ENCODE results near the gene CWC27.
A peak's percentile ranks its signal among the peaks of the same experiment; 100 is the strongest.

Gene CWC27

DNA sequence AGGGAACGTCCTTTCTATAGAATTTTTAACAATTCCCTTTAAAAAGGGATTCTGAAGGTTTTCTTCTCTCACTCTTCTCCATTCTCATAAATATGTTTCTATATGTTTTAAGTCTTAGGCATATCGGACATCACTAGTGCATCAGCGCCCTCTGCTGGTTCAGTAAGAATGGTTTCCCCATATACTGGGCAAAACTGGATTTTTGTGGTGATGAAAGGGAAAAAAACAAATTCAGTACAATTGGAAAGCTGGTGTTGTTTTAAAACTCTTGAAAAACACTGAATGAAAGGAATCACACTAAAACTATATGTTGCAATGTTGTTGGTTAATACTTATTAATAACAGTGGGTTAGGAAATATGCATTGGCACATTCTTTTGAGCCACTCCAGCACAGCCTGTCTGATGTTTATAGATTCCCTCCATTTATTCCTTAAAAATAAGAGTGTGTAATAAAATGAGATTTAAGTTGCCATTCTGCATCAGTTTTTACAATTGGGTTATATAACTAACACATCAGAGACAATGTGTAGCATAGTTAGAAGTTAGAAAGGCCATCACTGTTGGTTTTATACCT is 15.8 kb downstream of the CWC27 start:
- peak; percentile 86 for DNase-seq (ENCODE audit: low read depth)
- TF ChIP-seq, protein P1, sequence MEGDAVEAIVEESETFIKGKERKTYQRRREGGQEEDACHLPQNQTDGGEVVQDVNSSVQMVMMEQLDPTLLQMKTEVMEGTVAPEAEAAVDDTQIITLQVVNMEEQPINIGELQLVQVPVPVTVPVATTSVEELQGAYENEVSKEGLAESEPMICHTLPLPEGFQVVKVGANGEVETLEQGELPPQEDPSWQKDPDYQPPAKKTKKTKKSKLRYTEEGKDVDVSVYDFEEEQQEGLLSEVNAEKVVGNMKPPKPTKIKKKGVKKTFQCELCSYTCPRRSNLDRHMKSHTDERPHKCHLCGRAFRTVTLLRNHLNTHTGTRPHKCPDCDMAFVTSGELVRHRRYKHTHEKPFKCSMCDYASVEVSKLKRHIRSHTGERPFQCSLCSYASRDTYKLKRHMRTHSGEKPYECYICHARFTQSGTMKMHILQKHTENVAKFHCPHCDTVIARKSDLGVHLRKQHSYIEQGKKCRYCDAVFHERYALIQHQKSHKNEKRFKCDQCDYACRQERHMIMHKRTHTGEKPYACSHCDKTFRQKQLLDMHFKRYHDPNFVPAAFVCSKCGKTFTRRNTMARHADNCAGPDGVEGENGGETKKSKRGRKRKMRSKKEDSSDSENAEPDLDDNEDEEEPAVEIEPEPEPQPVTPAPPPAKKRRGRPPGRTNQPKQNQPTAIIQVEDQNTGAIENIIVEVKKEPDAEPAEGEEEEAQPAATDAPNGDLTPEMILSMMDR (IDR thresholded peaks at IDR 0.05; ENCODE audit: insufficient read depth, low read depth, low read length, missing control alignments): peak; percentile 80
- H3K4me3 ChIP-seq (ENCODE audit: low read length): no peak overlapping the region

DNA sequence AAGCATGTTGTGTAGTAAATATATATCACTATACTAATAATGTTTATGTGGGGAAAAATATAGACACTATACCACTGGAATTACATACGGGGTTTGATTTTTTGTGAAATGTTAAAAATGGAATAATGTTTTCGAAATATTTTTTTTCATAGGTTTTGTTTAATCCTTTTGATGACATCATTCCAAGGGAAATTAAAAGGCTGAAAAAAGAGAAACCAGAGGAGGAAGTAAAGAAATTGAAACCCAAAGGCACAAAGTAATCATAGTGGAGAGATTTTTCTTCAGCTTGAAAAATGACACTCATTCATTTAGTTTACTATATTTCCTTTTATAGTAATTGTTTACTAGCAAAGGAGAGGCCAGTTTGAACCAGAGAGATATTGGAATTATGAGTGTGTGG is 17.6 kb downstream of the CWC27 start:
- TF ChIP-seq, protein P1 (IDR thresholded peaks at IDR 0.05; ENCODE audit: insufficient read depth, low read depth, low read length, missing control alignments): no peak
- DNase-seq (ENCODE audit: low read depth): no peak
- no peak overlapping the region for H3K4me3 ChIP-seq (ENCODE audit: low read length)

DNA sequence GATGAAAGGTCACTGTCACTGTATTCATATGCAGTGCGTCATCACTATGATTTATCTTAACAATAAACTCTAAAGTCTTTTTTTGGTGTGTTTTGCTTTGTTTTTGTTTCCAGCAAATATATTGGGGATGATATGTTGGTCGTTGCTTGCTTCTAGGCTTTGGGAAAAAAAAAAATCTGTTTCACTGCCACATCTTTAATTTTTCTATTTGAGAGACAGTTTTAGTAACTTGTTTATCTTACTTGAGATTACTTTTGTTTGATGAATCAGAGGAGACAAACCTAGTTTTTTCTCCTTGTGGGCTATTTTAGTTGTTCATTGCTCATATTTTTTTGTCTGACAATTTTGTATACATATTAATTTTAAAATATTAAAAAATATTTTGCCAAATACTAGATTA is 19.4 kb downstream of the CWC27 start:
- no peak overlapping the region for H3K4me3 ChIP-seq (ENCODE audit: low read length)
- TF ChIP-seq, protein P1 (IDR thresholded peaks at IDR 0.05; ENCODE audit: insufficient read depth, low read depth, low read length, missing control alignments): no peak
- DNase-seq (ENCODE audit: low read depth): no peak

DNA sequence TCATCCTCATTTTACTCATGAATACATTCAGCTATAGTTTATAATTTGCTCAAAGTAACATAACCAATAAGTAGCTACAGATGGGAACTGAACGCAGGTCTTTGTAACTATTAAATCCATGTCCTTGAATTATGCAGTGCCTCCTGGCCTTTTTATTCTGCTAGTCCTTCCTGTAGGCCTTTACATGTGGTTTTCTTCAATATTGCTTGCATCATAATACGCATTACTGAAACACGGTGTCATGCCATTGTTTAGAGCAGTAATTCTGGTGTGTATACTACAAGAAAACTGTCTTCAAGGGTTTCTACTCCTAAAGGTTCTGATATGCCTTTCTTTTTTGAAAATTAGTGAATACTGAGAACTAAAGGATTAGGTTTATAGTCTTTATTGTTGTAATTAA is 20.7 kb downstream of the CWC27 start:
- peak; percentile 18 for DNase-seq (ENCODE audit: low read depth)
- TF ChIP-seq, protein P1 (IDR thresholded peaks at IDR 0.05; ENCODE audit: insufficient read depth, low read depth, low read length, missing control alignments): no peak
- no peak overlapping the region for H3K4me3 ChIP-seq (ENCODE audit: low read length)

DNA sequence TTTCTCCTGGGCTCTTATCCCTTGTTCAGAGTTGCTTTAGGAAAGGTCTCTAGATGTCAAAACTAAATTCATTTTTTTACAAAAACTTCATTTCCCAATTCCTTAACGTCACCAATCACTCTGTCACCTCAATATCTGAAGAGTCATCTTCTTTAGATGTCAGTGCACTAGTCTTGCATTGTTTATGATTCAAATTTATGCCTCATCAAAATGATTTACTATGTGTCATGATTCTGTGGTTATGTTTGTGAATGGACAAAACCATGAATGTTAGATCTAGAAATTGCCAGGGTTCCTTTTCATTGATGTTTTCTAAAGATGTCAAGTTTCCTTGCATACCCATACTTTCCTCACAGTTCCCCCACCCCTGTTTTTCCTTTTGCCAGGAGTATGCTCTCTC is 21.5 kb downstream of the CWC27 start:
- TF ChIP-seq, protein P1 (IDR thresholded peaks at IDR 0.05; ENCODE audit: insufficient read depth, low read depth, low read length, missing control alignments): no peak
- H3K4me3 ChIP-seq (ENCODE audit: low read length): no peak overlapping the region
- DNase-seq (ENCODE audit: low read depth): peak; percentile 65

DNA sequence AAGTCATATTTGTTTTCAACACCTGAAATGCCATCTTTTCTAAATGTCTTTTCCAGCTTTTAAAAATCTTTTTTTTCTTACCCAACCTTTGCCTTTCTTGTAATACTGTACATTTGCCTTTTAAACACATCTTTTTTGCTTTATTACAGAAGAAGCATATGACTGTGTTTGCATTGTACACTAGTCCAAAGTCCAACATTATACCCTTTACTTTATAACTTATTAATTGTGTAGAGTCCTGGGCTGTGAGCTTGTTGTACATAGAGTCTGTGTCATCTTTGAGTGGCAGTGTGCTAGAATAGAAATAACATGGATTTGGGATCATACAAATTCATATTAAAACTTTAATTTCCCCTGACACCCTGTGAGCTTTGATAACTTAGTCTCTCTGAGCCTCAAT is 23.7 kb downstream of the CWC27 start:
- no peak for DNase-seq (ENCODE audit: low read depth)
- TF ChIP-seq, protein P1 (IDR thresholded peaks at IDR 0.05; ENCODE audit: insufficient read depth, low read depth, low read length, missing control alignments): no peak
- no peak overlapping the region for H3K4me3 ChIP-seq (ENCODE audit: low read length)

DNA sequence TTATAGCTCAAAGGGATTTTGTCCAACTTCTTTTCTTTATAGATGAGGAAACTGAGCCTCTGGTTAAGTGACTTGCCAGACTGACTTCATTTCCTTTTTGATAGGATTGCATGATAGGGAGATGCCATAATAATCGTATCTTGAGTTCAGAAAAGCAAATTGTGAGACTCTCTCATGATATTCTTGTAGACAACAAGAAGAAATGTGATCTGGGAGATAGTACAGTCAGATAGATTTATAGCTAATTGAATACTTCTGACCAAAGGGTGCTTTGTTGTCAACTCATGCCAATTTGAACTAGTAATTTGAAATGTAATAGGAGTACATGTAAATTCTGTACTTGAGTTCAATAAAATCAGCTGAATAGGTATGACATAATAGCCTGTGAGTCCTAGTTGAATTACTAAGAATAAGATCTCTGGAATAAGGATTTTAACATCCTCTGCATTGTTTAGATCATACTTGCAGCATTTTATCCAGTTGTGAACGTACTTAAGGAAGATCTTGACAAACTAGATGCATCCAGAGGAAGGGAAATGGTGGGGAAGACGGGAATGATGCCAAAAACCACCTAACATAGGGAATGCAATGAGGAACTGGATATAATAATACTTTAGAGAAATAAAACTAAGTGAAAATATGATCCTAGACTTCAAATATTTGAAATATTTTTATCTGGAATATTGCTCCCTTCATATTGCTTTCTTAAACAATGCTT is 25.5 kb downstream of the CWC27 start:
- DNase-seq (ENCODE audit: low read depth): no peak
- TF ChIP-seq, protein P1 (IDR thresholded peaks at IDR 0.05; ENCODE audit: insufficient read depth, low read depth, low read length, missing control alignments): no peak
- no peak overlapping the region for H3K4me3 ChIP-seq (ENCODE audit: low read length)

Measured in epithelial cell of esophagus (primary cell).